ENCODE results near the gene CCDC59. TPM values are rescaled to one million over a fixed set of nuclear protein-coding genes. Genes with fewer than 3 reads are reported as not detected.

The CCDC59 gene
- total and polyA plus RNA-seq, 9 of the 15 experiments (the other 6 are each of a cell fraction or from before 2014, with no cell fraction given), result 34.0 to 186 (median 119) TPM

- peak; percentile 9 for TF ChIP-seq PRDM10 (IDR thresholded peaks at IDR 0.05; ENCODE audit: partially characterized antibody)
- TF ChIP-seq TBL1XR1 (IDR thresholded peaks at IDR 0.05; ENCODE audit: low read length in 2 of 2), result peak in 1 of 2 experiments; percentile 99; a peak in 2 of 4 replicates
- peak; percentile 100 for TF ChIP-seq CREB1 (IDR thresholded peaks at IDR 0.05)
- peak; percentile 100 for TF ChIP-seq CREB1 (CRISPR knock-in tag; IDR thresholded peaks at IDR 0.05)
- TF ChIP-seq FOXJ3 (CRISPR knock-in tag; IDR thresholded peaks at IDR 0.05), result no peak
- no peak for TF ChIP-seq TAF15 (IDR thresholded peaks at IDR 0.05; ENCODE audit: low read depth, low read length)
- TF ChIP-seq ZBTB5 (IDR thresholded peaks at IDR 0.05), result no peak
- 0 out of 2 replicates have a peak, but pooled peaks have one; percentile 28 for TF ChIP-seq TCF7 (IDR thresholded peaks at IDR 0.05; ENCODE audit: borderline replicate concordance)
- no peak for TF ChIP-seq FOXP4 (CRISPR knock-in tag; IDR thresholded peaks at IDR 0.05; ENCODE audit: borderline replicate concordance)
- TF ChIP-seq SRSF9 (IDR thresholded peaks at IDR 0.05; ENCODE audit: borderline replicate concordance, low read depth, low read length), result no peak
- no peak for TF ChIP-seq NELFE (IDR thresholded peaks at IDR 0.05; ENCODE audit: insufficient read depth, insufficient read length)
- TF ChIP-seq SOX6 (IDR thresholded peaks at IDR 0.05), result peak; percentile 63
- no peak for TF ChIP-seq ZNF592 (IDR thresholded peaks at IDR 0.05)
- peak; percentile 97 for TF ChIP-seq ESRRA (IDR thresholded peaks at IDR 0.05; ENCODE audit: borderline replicate concordance, low read depth)
- no peak for TF ChIP-seq HEY1 (CRISPR knock-in tag; IDR thresholded peaks at IDR 0.05; ENCODE audit: borderline replicate concordance)
Observed at GRCh38 chr12:82358200-82359114, at the start of gene CCDC59, which contains the start of gene METTL25 (continued).
